Measurements from ENCODE around the gene CFAP74.

- TF ChIP-seq CTCF (IDR thresholded peaks at IDR 0.05) (no peak), POLR2A (IDR thresholded peaks at IDR 0.05) (no peak)
These were observed 127.7 kb downstream of the CFAP74 start for GRCh38 chr1:1875932-1876331.
